GM12891 (cell line): Measurements from ENCODE around the gene CENPS.
"Not testable (repeated sequence)": the region's sequence is repeated elsewhere in the genome, so short reads cannot be mapped to it uniquely, and the experiment has no call there.

Experiments used
- DNase-seq: peaks from one replicate; pipeline ENCODE4 v3.0.0; 2011; ENCODE audit warnings: low spot score; ENCODE audit not compliant: insufficient read length
- FAIRE-seq: peaks from 2 replicates; lab custom pipeline; 2011; peaks lifted over from hg19 to GRCh38; lab: Jason Lieb, UNC
- PAX5 ChIP-seq: IDR thresholded peaks from 2 replicates; pipeline ENCODE4 v1.6.1; 2011; ENCODE audit warnings: low read length, moderate library complexity, mild to moderate bottlenecking; ENCODE audit not compliant: insufficient read depth, severe bottlenecking
- POLR2A ChIP-seq: IDR thresholded peaks from 2 replicates; pipeline ENCODE4 v1.6.1; 2011; ENCODE audit warnings: low read depth, low read length, control low read depth
- POLR2AphosphoS5 ChIP-seq: IDR thresholded peaks from 2 replicates; pipeline ENCODE4 v1.6.1; 2011; ENCODE audit warnings: low read depth, low read length, control low read depth
- POU2F2 ChIP-seq: IDR thresholded peaks from 2 replicates; pipeline ENCODE4 v1.6.1; 2011; ENCODE audit warnings: low read depth, mild to moderate bottlenecking, control low read depth, low read length, moderate library complexity
- SPI1 ChIP-seq: IDR thresholded peaks from 2 replicates; pipeline ENCODE4 v1.6.1; 2011; ENCODE audit warnings: low read depth, low read length, control low read depth
- TAF1 ChIP-seq: IDR thresholded peaks from 2 replicates; pipeline ENCODE4 v1.6.1; 2011; ENCODE audit warnings: low read depth, low read length, control low read depth

CENPS gene

GRCh38 chr1:10419351-10419750, 10.9 kb upstream of the CENPS start:
- no peak for FAIRE-seq
- DNase-seq = no peak
- TF ChIP-seq POLR2AphosphoS5 = no peak

GRCh38 chr1:10421637-10422036, 8.6 kb upstream of the CENPS start:
- no peak for TF ChIP-seq SPI1
- FAIRE-seq = no peak
- no peak for DNase-seq

DNA sequence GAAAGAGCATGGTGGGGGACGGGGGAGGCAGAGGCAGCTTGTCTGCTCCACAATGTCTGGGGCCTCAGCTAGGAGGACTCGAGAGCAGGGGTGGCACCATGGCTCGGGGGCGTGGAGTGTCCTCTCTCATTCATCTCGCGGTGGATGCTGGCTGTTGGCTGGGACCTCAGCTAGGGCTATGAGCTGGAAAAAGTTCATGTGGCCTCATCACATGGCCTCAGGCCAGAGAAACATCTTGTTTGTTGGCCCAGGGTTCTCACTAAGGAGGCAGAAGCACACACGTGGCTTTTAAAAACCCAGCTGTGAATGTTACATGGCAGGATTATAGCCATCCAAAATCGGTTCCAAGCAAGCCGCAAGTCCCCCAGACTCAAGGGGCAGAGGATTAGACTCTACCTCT, 6.2 kb upstream of the CENPS start:
- TF ChIP-seq PAX5 (no peak), POU2F2 (no peak), POLR2AphosphoS5 (no peak), TAF1 (no peak), SPI1 (no peak), POLR2A (no peak)
- DNase-seq (no peak), FAIRE-seq (no peak)

- no peak for TF ChIP-seq PAX5
- TF ChIP-seq TAF1 = no peak
- TF ChIP-seq SPI1 = no peak
- TF ChIP-seq POLR2AphosphoS5 = no peak
- TF ChIP-seq POLR2A = no peak
- TF ChIP-seq POU2F2 = no peak
- no peak for FAIRE-seq
- DNase-seq = no peak
Measured at GRCh38 chr1:10424651-10425050, 5.6 kb upstream of the CENPS start.

- not testable (repeated sequence) for DNase-seq, FAIRE-seq
Measured at GRCh38 chr1:10425826-10426534, 4.3 kb upstream of the CENPS start.

DNA sequence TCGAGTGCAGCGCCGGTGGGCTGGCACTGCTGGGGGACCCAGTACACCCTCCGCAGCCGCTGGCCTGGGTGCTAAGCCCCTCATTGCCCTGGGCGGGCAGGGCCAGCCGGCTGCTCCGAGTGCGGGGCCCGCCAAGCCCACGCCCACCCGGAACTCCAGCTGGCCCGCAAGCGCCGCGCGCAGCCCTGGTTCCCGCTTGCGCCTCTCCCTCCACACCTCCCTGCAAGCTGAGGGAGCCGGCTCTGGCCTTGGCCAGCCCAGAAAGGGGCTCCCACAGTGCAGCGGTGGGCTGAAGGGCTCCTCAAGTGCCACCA, 3.7 kb upstream of the CENPS start:
- DNase-seq, FAIRE-seq: not testable (repeated sequence)

DNA sequence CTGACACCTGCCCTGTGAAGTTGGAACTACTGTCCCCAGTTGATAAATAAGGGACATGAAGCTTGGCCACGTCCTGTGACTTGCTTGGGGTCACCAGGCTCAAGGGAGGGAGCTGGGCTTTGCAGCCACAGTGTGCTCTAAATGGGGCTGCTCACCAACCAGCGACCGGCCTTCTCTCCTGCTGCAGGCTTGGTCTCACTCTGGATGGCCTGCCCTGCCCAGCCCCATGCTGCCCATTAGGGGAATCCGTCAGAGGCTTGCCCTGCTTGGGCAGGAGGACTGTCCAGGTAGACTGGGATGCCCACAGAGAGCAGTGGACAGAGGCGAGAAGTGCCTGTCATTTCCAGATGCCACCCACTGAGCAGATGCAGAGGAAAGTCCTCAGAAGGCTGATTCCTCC, 1.2 kb upstream of the CENPS start:
- no peak for TF ChIP-seq POU2F2
- TF ChIP-seq POLR2A = no peak
- TF ChIP-seq TAF1 = no peak
- no peak for TF ChIP-seq PAX5
- TF ChIP-seq SPI1 = no peak
- no peak for TF ChIP-seq POLR2AphosphoS5
- DNase-seq (no peak), FAIRE-seq (no peak)

GRCh38 chr1:10429868-10430215, 391 bp upstream of the CENPS start:
- DNase-seq (no peak), FAIRE-seq (no peak)
- TF ChIP-seq POU2F2 = no peak
- TF ChIP-seq PAX5 = no peak
- peak; percentile 33; the same call in 1 of the 2 replicates for TF ChIP-seq SPI1
- TF ChIP-seq TAF1 = no peak
- no peak for TF ChIP-seq POLR2A
- peak; percentile 42; the same call in 1 of the 2 replicates for TF ChIP-seq POLR2AphosphoS5

DNA sequence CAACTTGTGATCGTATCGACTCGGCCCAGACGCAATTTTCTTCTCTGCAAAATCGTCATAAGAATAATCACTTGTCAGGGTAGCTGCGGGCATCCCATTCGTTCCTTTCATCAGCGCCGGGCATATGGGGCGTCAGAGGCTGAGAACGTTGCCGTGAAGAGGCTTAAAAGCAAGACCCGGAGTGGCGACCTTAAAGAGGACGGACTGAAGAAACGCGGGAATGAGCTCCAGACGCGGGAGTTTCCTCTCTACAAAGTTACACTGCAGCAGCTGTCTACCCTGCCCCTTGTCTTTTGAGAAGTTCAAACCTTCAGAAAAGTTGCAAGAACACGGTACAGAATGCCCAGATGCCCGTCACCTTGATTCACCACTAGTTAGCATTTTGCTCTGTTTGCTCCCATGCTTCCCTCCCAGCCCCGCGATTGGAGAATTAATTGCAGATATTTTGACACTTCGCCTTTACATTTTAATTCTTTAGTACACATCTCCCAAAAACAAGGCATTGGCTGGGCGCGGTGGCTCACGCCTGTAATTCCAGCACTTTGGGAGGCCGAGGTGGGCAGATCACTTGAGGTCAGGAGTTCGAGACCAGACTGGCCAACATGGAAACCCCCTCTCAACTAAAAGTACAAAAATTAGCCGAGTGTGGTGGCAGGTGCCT, 967 bp downstream of the CENPS start:
- no peak for DNase-seq
- no peak for TF ChIP-seq SPI1
- no peak for TF ChIP-seq POLR2A
- no peak for TF ChIP-seq PAX5
- no peak for TF ChIP-seq POU2F2
- no peak for TF ChIP-seq POLR2AphosphoS5
- no peak for TF ChIP-seq TAF1
- no peak for FAIRE-seq

DNA sequence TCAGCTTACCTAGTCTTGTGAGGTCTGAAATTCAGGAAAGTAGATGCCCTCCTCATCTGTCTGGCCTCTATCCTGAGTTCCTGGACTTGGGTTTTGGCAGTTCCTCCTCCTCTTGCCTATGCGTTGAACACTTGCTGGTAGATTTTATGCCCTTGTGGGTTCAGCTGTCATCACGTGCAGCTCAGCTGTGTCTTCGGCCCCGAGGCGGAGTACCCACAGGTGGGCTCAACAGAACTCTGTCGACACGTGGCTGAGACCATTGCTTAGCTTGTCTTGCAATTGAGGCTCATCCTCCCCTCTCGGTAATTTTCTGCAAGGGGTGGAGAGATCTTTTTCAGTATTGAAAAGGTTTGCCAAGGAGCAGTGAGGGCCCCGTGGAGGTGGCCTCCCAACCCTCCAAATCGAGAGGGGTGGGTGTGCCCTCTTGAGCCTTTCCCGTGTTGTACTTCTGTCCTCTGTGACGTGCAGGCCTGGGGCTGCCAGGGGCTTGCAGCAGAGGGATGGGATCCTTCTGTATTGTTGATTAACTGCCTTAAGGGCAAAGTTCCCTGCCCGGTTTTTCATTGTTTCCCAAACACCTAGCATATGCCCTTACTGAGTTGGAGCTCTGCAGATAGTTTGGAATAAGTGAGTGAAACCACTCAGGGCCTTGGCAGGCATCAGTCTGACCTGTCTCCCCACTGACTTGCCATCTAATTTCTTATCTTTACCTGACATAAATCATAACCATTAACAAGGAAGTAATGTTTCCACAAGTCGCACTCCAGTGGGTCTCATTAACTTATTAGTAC, 2.9 kb downstream of the CENPS start:
- DNase-seq = no peak
- FAIRE-seq = no peak
- no peak for TF ChIP-seq POU2F2
- no peak for TF ChIP-seq PAX5
- TF ChIP-seq SPI1 = no peak
- no peak for TF ChIP-seq POLR2AphosphoS5
- TF ChIP-seq TAF1 = no peak
- no peak for TF ChIP-seq POLR2A

DNA sequence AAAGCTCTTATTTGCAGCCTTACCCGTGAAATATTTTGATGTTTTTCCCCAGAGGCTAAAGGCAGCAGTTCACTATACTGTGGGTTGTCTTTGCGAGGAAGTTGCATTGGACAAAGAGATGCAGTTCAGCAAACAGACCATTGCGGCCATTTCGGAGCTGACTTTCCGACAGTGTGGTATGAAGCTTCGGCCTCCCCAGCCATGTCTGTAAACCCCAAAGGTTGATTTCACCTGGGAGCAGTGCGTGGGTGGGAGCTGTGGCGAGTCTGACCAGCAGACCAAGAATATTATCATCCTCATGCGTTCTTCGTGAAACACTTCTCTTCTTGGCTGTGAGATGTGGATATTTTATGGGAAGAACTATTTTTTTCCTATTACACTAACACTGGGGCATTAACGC, 3.6 kb downstream of the CENPS start:
- no peak for TF ChIP-seq POLR2A
- TF ChIP-seq POU2F2 = no peak
- TF ChIP-seq TAF1 = no peak
- no peak for TF ChIP-seq PAX5
- TF ChIP-seq POLR2AphosphoS5 = no peak
- TF ChIP-seq SPI1 = no peak
- DNase-seq (no peak), FAIRE-seq (no peak)
